ENCODE data around the gene AGPS.

DNA sequence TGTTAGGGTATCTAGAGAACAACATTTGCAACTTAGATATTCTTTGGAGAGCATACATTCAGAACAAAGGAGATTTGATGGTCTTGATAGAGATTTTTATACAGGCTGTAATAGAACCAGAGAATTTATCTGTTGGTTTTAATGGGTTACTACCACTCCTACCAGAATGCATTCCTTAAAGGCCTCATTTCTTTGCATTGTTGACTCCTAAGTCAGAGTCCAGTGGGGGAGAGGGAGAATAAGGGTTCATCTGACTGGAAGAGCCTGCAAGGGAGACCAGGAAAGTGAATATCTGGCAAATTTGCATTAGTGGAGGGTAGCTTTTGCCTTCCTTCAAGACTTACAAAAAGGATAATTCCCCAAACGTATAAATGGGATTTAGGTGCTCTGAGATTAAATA lies 29.7 kb downstream of the AGPS start:
- TF ChIP-seq, protein P1, sequence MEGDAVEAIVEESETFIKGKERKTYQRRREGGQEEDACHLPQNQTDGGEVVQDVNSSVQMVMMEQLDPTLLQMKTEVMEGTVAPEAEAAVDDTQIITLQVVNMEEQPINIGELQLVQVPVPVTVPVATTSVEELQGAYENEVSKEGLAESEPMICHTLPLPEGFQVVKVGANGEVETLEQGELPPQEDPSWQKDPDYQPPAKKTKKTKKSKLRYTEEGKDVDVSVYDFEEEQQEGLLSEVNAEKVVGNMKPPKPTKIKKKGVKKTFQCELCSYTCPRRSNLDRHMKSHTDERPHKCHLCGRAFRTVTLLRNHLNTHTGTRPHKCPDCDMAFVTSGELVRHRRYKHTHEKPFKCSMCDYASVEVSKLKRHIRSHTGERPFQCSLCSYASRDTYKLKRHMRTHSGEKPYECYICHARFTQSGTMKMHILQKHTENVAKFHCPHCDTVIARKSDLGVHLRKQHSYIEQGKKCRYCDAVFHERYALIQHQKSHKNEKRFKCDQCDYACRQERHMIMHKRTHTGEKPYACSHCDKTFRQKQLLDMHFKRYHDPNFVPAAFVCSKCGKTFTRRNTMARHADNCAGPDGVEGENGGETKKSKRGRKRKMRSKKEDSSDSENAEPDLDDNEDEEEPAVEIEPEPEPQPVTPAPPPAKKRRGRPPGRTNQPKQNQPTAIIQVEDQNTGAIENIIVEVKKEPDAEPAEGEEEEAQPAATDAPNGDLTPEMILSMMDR (IDR thresholded peaks at IDR 0.05; ENCODE audit: borderline replicate concordance, extremely low read depth, low read length, poor library complexity, severe bottlenecking), result no peak
- no peak for TF ChIP-seq EZH2 (IDR thresholded peaks at IDR 0.05; ENCODE audit: borderline replicate concordance, low read depth, low read length, severe bottlenecking)

All from DND-41 (cell line).